Testis (tissue), 2 donors: ENCODE measurements around the gene HMX3.

Experiments
- CTCF ChIP-seq, 3 experiments: fragments of 450-650 bp in 2 of 3; fragments of 200-600 bp in 1 of 3; sonication (generic) in 1 of 3; IDR thresholded peaks; one replicate each; pipeline ENCODE4 v1.5.1; 2016 to 2019; ENCODE audit warnings: antibody characterized with exemption in 3 of 3, mild to moderate bottlenecking in 2 of 3, moderate library complexity in 1 of 3
- POLR2A ChIP-seq: fragments of 450-650 bp; IDR thresholded peaks from one replicate; pipeline ENCODE4 v1.6.1; 2017; ENCODE audit warnings: antibody characterized with exemption, mild to moderate bottlenecking, moderate library complexity

GRCh38 chr10:123153486-123154091, 17.8 kb downstream of the HMX3 start:
- TF ChIP-seq CTCF (IDR thresholded peaks at IDR 0.05) (no peak), POLR2A (no peak)
